ENCODE measurements around the gene ATF6.

DNA sequence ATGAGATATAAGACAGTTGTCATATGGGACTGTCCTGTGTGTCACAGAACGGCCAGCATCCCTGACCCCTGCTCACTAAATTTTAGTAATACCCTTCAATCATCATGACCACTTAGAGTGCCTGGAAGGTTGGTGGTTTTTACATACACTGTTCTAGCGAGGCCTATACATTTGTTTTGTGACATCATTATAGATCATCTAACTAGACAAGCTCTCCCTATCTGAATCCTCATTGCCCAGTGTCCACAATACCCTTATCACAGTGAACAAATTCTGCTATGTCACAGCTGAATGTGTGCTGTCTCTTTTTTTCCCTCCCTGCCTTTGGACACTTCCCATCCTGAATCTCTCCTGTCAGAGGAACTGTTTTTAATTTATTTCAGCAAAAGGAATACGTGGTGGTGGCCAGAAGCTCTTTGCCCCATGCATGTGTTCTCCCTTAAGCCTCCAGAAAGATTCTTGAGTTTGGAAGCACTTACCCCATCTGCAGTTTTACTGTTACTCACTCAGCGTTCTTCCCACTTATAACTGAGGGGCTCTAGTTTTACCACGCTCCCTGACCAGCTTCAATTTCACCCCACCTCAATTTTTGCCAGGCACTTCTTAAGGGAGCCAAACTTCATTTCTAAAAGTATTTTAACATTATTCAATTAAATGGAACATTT, 187.3 kb downstream of the ATF6 start:
- TF ChIP-seq EP300 (IDR thresholded peaks at IDR 0.05) (no peak), POLR2A (IDR thresholded peaks at IDR 0.05) (no peak)
- TF ChIP-seq, protein P1, sequence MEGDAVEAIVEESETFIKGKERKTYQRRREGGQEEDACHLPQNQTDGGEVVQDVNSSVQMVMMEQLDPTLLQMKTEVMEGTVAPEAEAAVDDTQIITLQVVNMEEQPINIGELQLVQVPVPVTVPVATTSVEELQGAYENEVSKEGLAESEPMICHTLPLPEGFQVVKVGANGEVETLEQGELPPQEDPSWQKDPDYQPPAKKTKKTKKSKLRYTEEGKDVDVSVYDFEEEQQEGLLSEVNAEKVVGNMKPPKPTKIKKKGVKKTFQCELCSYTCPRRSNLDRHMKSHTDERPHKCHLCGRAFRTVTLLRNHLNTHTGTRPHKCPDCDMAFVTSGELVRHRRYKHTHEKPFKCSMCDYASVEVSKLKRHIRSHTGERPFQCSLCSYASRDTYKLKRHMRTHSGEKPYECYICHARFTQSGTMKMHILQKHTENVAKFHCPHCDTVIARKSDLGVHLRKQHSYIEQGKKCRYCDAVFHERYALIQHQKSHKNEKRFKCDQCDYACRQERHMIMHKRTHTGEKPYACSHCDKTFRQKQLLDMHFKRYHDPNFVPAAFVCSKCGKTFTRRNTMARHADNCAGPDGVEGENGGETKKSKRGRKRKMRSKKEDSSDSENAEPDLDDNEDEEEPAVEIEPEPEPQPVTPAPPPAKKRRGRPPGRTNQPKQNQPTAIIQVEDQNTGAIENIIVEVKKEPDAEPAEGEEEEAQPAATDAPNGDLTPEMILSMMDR (IDR thresholded peaks at IDR 0.05), result no peak
